MV-4-11 (cell line): ENCODE results near the gene ZW10.
A peak's percentile ranks its signal among the peaks of the same experiment; 100 is the strongest.
"Not testable (repeated sequence)": the region's sequence is repeated elsewhere in the genome, so short reads cannot be mapped to it uniquely, and the experiment has no call there.

Experiments
- DNase-seq: peaks from one replicate; lab custom pipeline; 2025; lab: John Stamatoyannopoulos, UW

The ZW10 gene

GRCh38 chr11:113773416-113774173 lies at the start of gene ZW10:
Gene ZW10 (minus strand): TSS chr11:113773692. CDS start chr11:113773666, 26 bp downstream.
- peak; percentile 94 for DNase-seq

- no peak for DNase-seq
These were observed 44.9 kb upstream of the ZW10 start for GRCh38 chr11:113818426-113818825.

- DNase-seq = no peak
These were observed 44.1 kb upstream of the ZW10 start for GRCh38 chr11:113817626-113818025.

GRCh38 chr11:113817162-113817561 lies 43.7 kb upstream of the ZW10 start:
- DNase-seq = no peak

GRCh38 chr11:113814181-113814580 lies 40.7 kb upstream of the ZW10 start:
- no peak for DNase-seq

GRCh38 chr11:113808931-113809330 lies 35.4 kb upstream of the ZW10 start:
- DNase-seq = no peak

GRCh38 chr11:113806406-113806805 lies 32.9 kb upstream of the ZW10 start:
- peak; percentile 12 for DNase-seq

GRCh38 chr11:113805640-113806039 lies 32.1 kb upstream of the ZW10 start:
- DNase-seq = no peak

GRCh38 chr11:113802621-113803020 lies 29.1 kb upstream of the ZW10 start:
- DNase-seq = no peak

- DNase-seq = peak; percentile 6
These were observed 23.3 kb upstream of the ZW10 start for GRCh38 chr11:113796663-113797259.

- no peak for DNase-seq
These were observed 16.3 kb upstream of the ZW10 start for GRCh38 chr11:113789675-113790320.

GRCh38 chr11:113789016-113789415 lies 15.5 kb upstream of the ZW10 start:
- DNase-seq = not testable (repeated sequence)

GRCh38 chr11:113782134-113782533 lies 8.6 kb upstream of the ZW10 start:
- no peak for DNase-seq

GRCh38 chr11:113781682-113782081 lies 8.2 kb upstream of the ZW10 start:
- DNase-seq = no peak

- no peak for DNase-seq
These were observed 6.0 kb upstream of the ZW10 start, which contains the start of gene CLDN25 for GRCh38 chr11:113779496-113779895. Gene CLDN25 (plus strand): TSS chr11:113779796. CDS start chr11:113779796, 0 bp downstream.

GRCh38 chr11:113778111-113778910 lies 4.8 kb upstream of the ZW10 start:
- DNase-seq = peak; percentile 9

GRCh38 chr11:113774174-113774503 lies 647 bp upstream of the ZW10 start:
- no peak for DNase-seq

GRCh38 chr11:113773092-113773415 lies 438 bp downstream of the ZW10 start:
- no peak for DNase-seq

GRCh38 chr11:113771964-113772363 lies 1.5 kb downstream of the ZW10 start:
- DNase-seq = no peak

- peak; percentile 52 for DNase-seq
These were observed 8.8 kb downstream of the ZW10 start for GRCh38 chr11:113764527-113765219.

- DNase-seq = not testable (repeated sequence)
These were observed 10.5 kb downstream of the ZW10 start for GRCh38 chr11:113763040-113763439.

GRCh38 chr11:113760241-113760640 lies 13.3 kb downstream of the ZW10 start:
- no peak for DNase-seq
